HL-60 (cell line): Measurements from ENCODE around the gene SPTSSB.

ENCODE experiments used
- DNase-seq, 2 experiments: peaks; one replicate each; pipeline ENCODE4 v3.0.0-alpha.2; 2010 to 2020; ENCODE audit warnings: low read depth in 1 of 2, low spot score in 1 of 2
- H3K27ac ChIP-seq: fragments of 250-450 bp; sonication (Bioruptor Pico); replicated peaks from 2 replicates; pipeline ENCODE4 v1.5.1; 2020; ENCODE audit warnings: mild to moderate bottlenecking, moderate library complexity
- H3K27me3 ChIP-seq: fragments of 250-450 bp; sonication (Bioruptor Pico); 2 replicates; pipeline ENCODE4 v1.5.1; 2021; ENCODE audit warnings: mild to moderate bottlenecking, moderate library complexity; ENCODE audit not compliant: insufficient read depth, poor library complexity, severe bottlenecking
- H3K4me3 ChIP-seq: replicated peaks from 2 replicates; pipeline ENCODE4 v1.5.1; 2011; ENCODE audit warnings: mild to moderate bottlenecking, control low read depth, low read length; ENCODE audit not compliant: insufficient read depth
- GABPA ChIP-seq: IDR thresholded peaks from 2 replicates; pipeline ENCODE4 v1.6.1; 2012; ENCODE audit warnings: low read depth
- POLR2AphosphoS5 ChIP-seq: IDR thresholded peaks from 2 replicates; pipeline ENCODE4 v1.6.1; 2012; ENCODE audit warnings: low read depth
- SPI1 ChIP-seq: IDR thresholded peaks from 2 replicates; pipeline ENCODE4 v1.6.1; 2012; ENCODE audit warnings: low read depth, mild to moderate bottlenecking, borderline replicate concordance
- TF ChIP-seq, protein P1 (sequence below): IDR thresholded peaks from one replicate; pipeline ENCODE4 v1.5.1; 2011; ENCODE audit warnings: low read length, control low read depth, inconsistent platforms; ENCODE audit not compliant: insufficient read depth
- TF ChIP-seq, protein P2 (sequence below): IDR thresholded peaks from 2 replicates; pipeline ENCODE4 v1.6.1; 2012; ENCODE audit warnings: low read depth; ENCODE audit not compliant: insufficient replicate concordance

The SPTSSB gene

DNA sequence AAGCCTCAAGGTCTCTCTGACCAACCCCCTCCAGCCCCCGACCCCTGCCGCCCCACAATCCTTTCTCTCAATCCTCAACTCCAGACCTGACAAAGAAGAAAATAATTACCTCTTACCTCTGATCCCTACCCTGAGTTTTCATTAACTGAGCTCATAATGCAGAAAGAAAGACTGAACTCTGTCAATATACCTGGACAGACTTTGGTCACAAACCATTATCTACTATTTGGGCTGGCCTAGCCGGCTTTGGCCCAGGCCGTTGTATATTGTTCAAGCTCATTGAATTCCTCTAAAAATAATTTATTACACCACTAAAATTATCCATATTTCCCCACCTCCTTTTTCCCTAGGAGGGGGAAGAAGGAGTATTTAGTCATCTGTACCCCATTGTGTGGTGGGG lies 29.3 kb upstream of the SPTSSB start:
- no peak overlapping the region for H3K4me3 ChIP-seq
- TF ChIP-seq SPI1: no peak
- no peak for TF ChIP-seq POLR2AphosphoS5
- TF ChIP-seq, protein P1, sequence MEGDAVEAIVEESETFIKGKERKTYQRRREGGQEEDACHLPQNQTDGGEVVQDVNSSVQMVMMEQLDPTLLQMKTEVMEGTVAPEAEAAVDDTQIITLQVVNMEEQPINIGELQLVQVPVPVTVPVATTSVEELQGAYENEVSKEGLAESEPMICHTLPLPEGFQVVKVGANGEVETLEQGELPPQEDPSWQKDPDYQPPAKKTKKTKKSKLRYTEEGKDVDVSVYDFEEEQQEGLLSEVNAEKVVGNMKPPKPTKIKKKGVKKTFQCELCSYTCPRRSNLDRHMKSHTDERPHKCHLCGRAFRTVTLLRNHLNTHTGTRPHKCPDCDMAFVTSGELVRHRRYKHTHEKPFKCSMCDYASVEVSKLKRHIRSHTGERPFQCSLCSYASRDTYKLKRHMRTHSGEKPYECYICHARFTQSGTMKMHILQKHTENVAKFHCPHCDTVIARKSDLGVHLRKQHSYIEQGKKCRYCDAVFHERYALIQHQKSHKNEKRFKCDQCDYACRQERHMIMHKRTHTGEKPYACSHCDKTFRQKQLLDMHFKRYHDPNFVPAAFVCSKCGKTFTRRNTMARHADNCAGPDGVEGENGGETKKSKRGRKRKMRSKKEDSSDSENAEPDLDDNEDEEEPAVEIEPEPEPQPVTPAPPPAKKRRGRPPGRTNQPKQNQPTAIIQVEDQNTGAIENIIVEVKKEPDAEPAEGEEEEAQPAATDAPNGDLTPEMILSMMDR: no peak
- TF ChIP-seq, protein P2, sequence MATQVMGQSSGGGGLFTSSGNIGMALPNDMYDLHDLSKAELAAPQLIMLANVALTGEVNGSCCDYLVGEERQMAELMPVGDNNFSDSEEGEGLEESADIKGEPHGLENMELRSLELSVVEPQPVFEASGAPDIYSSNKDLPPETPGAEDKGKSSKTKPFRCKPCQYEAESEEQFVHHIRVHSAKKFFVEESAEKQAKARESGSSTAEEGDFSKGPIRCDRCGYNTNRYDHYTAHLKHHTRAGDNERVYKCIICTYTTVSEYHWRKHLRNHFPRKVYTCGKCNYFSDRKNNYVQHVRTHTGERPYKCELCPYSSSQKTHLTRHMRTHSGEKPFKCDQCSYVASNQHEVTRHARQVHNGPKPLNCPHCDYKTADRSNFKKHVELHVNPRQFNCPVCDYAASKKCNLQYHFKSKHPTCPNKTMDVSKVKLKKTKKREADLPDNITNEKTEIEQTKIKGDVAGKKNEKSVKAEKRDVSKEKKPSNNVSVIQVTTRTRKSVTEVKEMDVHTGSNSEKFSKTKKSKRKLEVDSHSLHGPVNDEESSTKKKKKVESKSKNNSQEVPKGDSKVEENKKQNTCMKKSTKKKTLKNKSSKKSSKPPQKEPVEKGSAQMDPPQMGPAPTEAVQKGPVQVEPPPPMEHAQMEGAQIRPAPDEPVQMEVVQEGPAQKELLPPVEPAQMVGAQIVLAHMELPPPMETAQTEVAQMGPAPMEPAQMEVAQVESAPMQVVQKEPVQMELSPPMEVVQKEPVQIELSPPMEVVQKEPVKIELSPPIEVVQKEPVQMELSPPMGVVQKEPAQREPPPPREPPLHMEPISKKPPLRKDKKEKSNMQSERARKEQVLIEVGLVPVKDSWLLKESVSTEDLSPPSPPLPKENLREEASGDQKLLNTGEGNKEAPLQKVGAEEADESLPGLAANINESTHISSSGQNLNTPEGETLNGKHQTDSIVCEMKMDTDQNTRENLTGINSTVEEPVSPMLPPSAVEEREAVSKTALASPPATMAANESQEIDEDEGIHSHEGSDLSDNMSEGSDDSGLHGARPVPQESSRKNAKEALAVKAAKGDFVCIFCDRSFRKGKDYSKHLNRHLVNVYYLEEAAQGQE: no peak
- TF ChIP-seq GABPA: no peak
- DNase-seq: no peak
- H3K27me3 ChIP-seq: no peaks in the 10 kb centered on the region
- no peak overlapping the region for H3K27ac ChIP-seq

DNA sequence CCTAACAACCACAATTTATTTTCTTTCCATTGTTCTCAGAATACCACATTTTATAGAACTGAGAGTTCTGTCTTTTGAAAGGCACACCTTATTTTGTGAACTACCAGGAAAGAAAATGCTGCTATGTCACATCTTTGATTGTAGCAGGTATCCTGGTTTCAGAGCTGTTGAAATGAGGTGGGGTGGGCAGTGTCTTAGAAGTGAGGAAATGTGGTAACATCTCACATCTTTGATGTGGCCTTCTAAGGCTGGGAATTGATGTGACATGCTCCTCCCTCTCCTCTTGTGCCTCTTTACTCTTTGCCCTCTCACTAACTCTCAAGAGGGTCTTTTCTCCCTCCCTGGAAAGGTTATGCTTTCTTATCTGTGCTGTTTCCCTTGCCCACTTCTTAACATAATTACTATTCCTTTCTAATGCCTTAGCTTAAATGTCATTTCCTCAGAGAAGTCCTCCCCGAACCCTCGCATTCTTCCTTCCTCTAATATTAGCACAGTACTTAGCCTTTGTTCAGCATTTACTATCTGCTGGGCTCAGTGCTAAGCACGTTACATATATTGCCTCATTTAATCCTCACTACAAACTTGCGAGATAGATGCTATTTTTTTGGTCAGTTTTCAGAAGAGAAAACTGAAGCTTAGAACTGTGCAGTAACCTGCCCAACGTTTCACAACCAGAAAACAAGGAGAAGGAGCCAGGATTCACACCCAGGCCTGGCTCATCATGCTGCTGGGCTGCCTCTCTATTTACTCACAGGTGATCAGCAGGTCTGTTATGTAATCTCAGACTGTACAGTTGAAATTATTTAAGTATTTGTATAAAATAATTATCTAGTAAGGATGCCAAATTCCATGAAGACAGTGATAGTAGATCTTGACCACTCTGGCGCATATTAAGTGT lies 24.0 kb upstream of the SPTSSB start:
- no peak for DNase-seq
- no peak overlapping the region for H3K4me3 ChIP-seq
- no peak overlapping the region for H3K27ac ChIP-seq
- H3K27me3 ChIP-seq: no peaks in the 10 kb centered on the region
- TF ChIP-seq GABPA (no peak), POLR2AphosphoS5 (no peak), SPI1 (no peak)
- TF ChIP-seq, protein P1: no peak
- TF ChIP-seq, protein P2: no peak

DNA sequence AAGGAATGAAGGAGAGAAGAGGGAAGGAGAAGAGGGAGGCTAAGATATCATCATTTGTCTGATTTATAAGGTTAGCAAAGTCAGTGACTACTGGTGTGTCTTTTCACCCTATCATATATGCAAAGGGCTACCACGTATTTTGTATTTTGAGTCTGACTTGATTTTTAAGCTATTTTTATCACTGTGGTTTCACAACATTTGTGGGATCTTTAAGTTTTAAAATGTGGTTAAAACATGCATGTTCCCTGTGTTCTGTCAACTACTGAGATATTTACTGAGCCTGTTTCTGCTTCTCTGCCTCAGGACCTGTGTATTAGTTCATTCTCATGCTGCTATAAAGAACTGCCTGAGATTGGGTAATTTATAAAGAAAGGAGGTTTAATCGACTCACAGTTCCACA lies 22.5 kb upstream of the SPTSSB start:
- no peak overlapping the region for H3K4me3 ChIP-seq
- no peak overlapping the region for H3K27ac ChIP-seq
- TF ChIP-seq SPI1 (no peak), POLR2AphosphoS5 (no peak), GABPA (no peak)
- TF ChIP-seq, protein P2: no peak
- TF ChIP-seq, protein P1: no peak
- DNase-seq: no peak
- H3K27me3 ChIP-seq: no peaks in the 10 kb centered on the region
